Endothelial cell of umbilical vein (primary cell): ENCODE measurements around the gene LTO1. TPM values are rescaled to one million over a fixed set of nuclear protein-coding genes. Genes with fewer than 3 reads are reported as not detected.

Source experiments
- BruUV-seq: library from RNA; stranded (reverse); fragments of 400-500 nt; replicated peaks from 2 replicates; lab custom pipeline; 2021; lab: Mats Ljungman, UMichigan
- CTCF ChIA-PET: fragments of 300-600, 350-600 bp; sonication (Branson Sonifier 250); formaldehyde crosslinking; loops from one replicate; lab custom pipeline; 2021; ENCODE audit warnings: antibody characterized with exemption, inconsistent platforms; lab: Charles Lee
- POLR2A ChIA-PET: fragments of 300-600, 350-600 bp; sonication (Branson Sonifier 250); formaldehyde crosslinking; loops from one replicate; lab custom pipeline; 2021; ENCODE audit warnings: antibody characterized with exemption, inconsistent platforms; lab: Charles Lee
- DNase-seq: peaks from one replicate; pipeline ENCODE4 v3.0.0-alpha.2; 2011; ENCODE audit warnings: low read depth, low spot score
- FAIRE-seq: peaks from 2 replicates; lab custom pipeline; 2011; peaks lifted over from hg19 to GRCh38; lab: Jason Lieb, UNC
- H2AFZ ChIP-seq: 2 replicates; pipeline ENCODE4 v1.6.0; 2012; ENCODE audit warnings: low read depth, low read length, control low read depth, inconsistent platforms
- H3K27ac ChIP-seq: 2 replicates; pipeline ENCODE4 v1.5.1; 2011; ENCODE audit warnings: low read depth, mild to moderate bottlenecking, control low read depth, low read length, moderate library complexity; ENCODE audit not compliant: insufficient read depth
- H3K27me3 ChIP-seq, 2 experiments: 2 replicates each; pipeline versions ENCODE4 v1.6.0 to v1.6.1; 2011; ENCODE audit warnings: low read length in 2 of 2, mixed read lengths in 1 of 2; ENCODE audit not compliant: control insufficient read depth in 2 of 2, insufficient read depth in 2 of 2
- H3K36me3 ChIP-seq, 2 experiments: 2 replicates in 1 of 2; 3 replicates in 1 of 2; pipeline ENCODE4 v1.5.1; 2011; ENCODE audit warnings: low read length in 2 of 2, mild to moderate bottlenecking in 1 of 2, moderate library complexity in 1 of 2; ENCODE audit not compliant: control insufficient read depth in 2 of 2, insufficient read depth in 2 of 2; ENCODE audit errors: extremely low read depth in 1 of 2
- H3K4me1 ChIP-seq: 3 replicates; pipeline ENCODE4 v1.5.1; 2011; ENCODE audit warnings: mild to moderate bottlenecking, low read length; ENCODE audit not compliant: control insufficient read depth, insufficient read depth; ENCODE audit errors: extremely low read depth
- H3K4me2 ChIP-seq: 2 replicates; pipeline ENCODE4 v1.6.1; 2011; ENCODE audit warnings: low read length, control low read depth, mixed read lengths; ENCODE audit not compliant: insufficient read depth
- H3K4me3 ChIP-seq, 3 experiments: fragments of 200-600 bp in 1 of 3; sonication (generic), shearing (Covaris generic) in 1 of 3; replicated peaks in 1 of 3; 2 replicates each; pipeline ENCODE4 v1.5.1; 2011 to 2016; ENCODE audit warnings: control low read depth in 3 of 3, low read length in 3 of 3, mild to moderate bottlenecking in 2 of 3, inconsistent platforms in 1 of 3, low read depth in 1 of 3, moderate library complexity in 1 of 3; ENCODE audit not compliant: insufficient read depth in 1 of 3
- H3K79me2 ChIP-seq: 2 replicates; pipeline ENCODE4 v1.6.0; 2012; ENCODE audit warnings: low read length, inconsistent platforms; ENCODE audit not compliant: control insufficient read depth, insufficient read depth
- H3K9ac ChIP-seq: replicated peaks from 2 replicates; pipeline ENCODE3; 2011; ENCODE audit warnings: low read length, control low read depth; ENCODE audit not compliant: insufficient read depth; ENCODE audit errors: extremely low read depth
- H3K9me1 ChIP-seq: replicated peaks from 3 replicates; pipeline ENCODE4 v1.6.0; 2011; ENCODE audit warnings: mild to moderate bottlenecking, low read length; ENCODE audit not compliant: control insufficient read depth, insufficient read depth; ENCODE audit errors: extremely low read depth
- H3K9me3 ChIP-seq: replicated peaks from 2 replicates; pipeline ENCODE4 v1.5.1; 2012; ENCODE audit warnings: low read length, inconsistent platforms; ENCODE audit not compliant: control insufficient read depth, insufficient read depth
- H4K20me1 ChIP-seq: replicated peaks from 2 replicates; pipeline ENCODE3; 2011; ENCODE audit warnings: mild to moderate bottlenecking, low read length; ENCODE audit not compliant: control insufficient read depth, insufficient read depth; ENCODE audit errors: extremely low read depth
- EZH2 ChIP-seq: IDR thresholded peaks from 2 replicates; pipeline ENCODE4 v1.6.1; 2012; ENCODE audit warnings: borderline replicate concordance, low read depth, mild to moderate bottlenecking, moderate library complexity, low read length, inconsistent platforms; ENCODE audit not compliant: severe bottlenecking
- FOS ChIP-seq: IDR thresholded peaks from 2 replicates; pipeline ENCODE4 v1.6.1; 2011; ENCODE audit warnings: mild to moderate bottlenecking, low read length, moderate library complexity, borderline replicate concordance; ENCODE audit not compliant: insufficient read depth
- GATA2 ChIP-seq: IDR thresholded peaks from 2 replicates; pipeline ENCODE4 v1.7.0; 2011; ENCODE audit warnings: low read depth, mild to moderate bottlenecking, moderate library complexity, mixed read lengths, low read length; ENCODE audit not compliant: insufficient read length, insufficient read depth
- MYC ChIP-seq: IDR thresholded peaks from one replicate; pipeline ENCODE4 v1.6.1; 2011; ENCODE audit warnings: mild to moderate bottlenecking, low read depth, low read length
- POLR2AphosphoS5 ChIP-seq: IDR thresholded peaks from 2 replicates; pipeline ENCODE4 v1.6.1; 2012; ENCODE audit warnings: low read depth, mild to moderate bottlenecking, control low read depth, low read length, moderate library complexity; ENCODE audit not compliant: insufficient read depth
- dilution Hi-C: fragments of 300-500 bp; cut with MboI; formaldehyde crosslinking; loops from one replicate; pipeline ENCODE4 v1.15.0; 2019; ENCODE audit warnings: low sequenced_read_pairs; ENCODE audit not compliant: extremely low pct_ligation_motif_present
- intact Hi-C: fragments of 100-400 bp; cut with micrococcal nuclease; formaldehyde crosslinking; loops from one replicate; pipeline ENCODE4 v1.10.0; 2022
- polyA plus RNA-seq, 4 experiments: library from polyadenylated mRNA; depleted of rRNA in 3 of 4; stranded (reverse) in 3 of 4; unstranded in 1 of 4; fragments of >200 nt; gene quantifications; 2 replicates each; pipeline versions ENCODE4 v1.2.1 to v1.2.3, GENCODE V29; 2011 to 2012; ENCODE audit warnings: missing spikeins in 1 of 4
- total RNA-seq: library from RNA; stranded (reverse); gene quantifications from 2 replicates; pipeline ENCODE4 v1.2.3, GENCODE V29; 2021
- TF ChIP-seq, protein P1 (sequence below), 2 donors: IDR thresholded peaks; 1 replicate in 1 of 2; 2 replicates in 1 of 2; pipeline ENCODE4 v1.5.1; 2011; ENCODE audit warnings: low read length in 2 of 2, mild to moderate bottlenecking in 2 of 2, moderate library complexity in 2 of 2, control low read depth in 1 of 2, inconsistent platforms in 1 of 2, low read depth in 1 of 2; ENCODE audit not compliant: insufficient read depth in 1 of 2; ENCODE audit errors: extremely low read depth in 1 of 2
- TF ChIP-seq, protein P2 (sequence below): IDR thresholded peaks from 2 replicates; pipeline ENCODE4 v1.6.1; 2011; ENCODE audit not compliant: insufficient read depth, insufficient read length

The LTO1 gene
- total and polyA plus RNA-seq, 2 donors (not counting 3 experiments of a cell fraction or from before 2014, with no cell fraction given) = 26.8 to 30.9 TPM

DNA sequence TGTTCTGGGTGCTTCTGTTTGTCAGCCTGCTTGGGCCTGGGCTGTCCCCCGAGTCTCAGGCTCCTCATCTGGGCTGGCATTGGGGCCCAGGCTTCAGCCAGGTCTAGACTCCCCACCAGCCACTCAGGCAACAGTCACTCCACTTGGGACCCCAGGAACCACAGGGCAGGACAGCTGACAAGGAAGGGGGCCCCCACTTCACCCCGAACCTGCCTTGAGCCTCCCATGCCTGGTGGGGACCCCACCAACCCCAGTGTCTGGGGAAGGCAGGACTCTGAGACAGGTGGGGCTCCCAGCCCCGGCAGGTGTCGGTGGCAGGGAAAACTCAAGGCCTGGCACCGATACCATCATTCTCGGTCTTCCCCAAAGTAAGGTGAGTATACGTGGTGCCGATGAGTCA lies 11.7 kb upstream of the LTO1 start:
- DNase-seq = no peak
- Histone ChIP-seq H3K9ac (no peak overlapping the region), H4K20me1 (no peaks in the 10 kb centered on the region), H2AFZ (no peak overlapping the region), H3K4me2 (no peak overlapping the region), H3K9me1 (no peaks in the 10 kb centered on the region), H3K79me2 (no peaks in the 10 kb centered on the region), H3K4me3 (no peak overlapping the region), H3K9me3 (no peaks in the 10 kb centered on the region), H3K27ac (no peak overlapping the region), H3K36me3 (no peaks in the 10 kb centered on the region), H3K27me3 (peaks cover 0 to 1% of the 10 kb centered on the region in 2 experiments), H3K4me1 (no peaks in the 10 kb centered on the region)
- ChIA-PET CTCF (interaction anchor here (1.0 to 3.7 kb wide), 5 partner anchors 29 to 202 kb away, joined by 3 to 23 read pairs (median 4); no protein-coding TSS in a partner anchor), POLR2A (no interaction called here)
- intact Hi-C loops = loop anchor here (1.0 to 5.0 kb wide), 5 partner anchors 114 to 510 kb away; no protein-coding TSS in a partner anchor
- TF ChIP-seq, protein P1, sequence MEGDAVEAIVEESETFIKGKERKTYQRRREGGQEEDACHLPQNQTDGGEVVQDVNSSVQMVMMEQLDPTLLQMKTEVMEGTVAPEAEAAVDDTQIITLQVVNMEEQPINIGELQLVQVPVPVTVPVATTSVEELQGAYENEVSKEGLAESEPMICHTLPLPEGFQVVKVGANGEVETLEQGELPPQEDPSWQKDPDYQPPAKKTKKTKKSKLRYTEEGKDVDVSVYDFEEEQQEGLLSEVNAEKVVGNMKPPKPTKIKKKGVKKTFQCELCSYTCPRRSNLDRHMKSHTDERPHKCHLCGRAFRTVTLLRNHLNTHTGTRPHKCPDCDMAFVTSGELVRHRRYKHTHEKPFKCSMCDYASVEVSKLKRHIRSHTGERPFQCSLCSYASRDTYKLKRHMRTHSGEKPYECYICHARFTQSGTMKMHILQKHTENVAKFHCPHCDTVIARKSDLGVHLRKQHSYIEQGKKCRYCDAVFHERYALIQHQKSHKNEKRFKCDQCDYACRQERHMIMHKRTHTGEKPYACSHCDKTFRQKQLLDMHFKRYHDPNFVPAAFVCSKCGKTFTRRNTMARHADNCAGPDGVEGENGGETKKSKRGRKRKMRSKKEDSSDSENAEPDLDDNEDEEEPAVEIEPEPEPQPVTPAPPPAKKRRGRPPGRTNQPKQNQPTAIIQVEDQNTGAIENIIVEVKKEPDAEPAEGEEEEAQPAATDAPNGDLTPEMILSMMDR (IDR thresholded peaks at IDR 0.05; ENCODE audit: extremely low read depth in 1 of 2, insufficient read depth in 1 of 2, low read depth in 1 of 2, low read length in 2 of 2) = no peak
- no peak for TF ChIP-seq MYC
- no peak for FAIRE-seq
- no TSS peak for BruUV-seq
- dilution Hi-C loops = no loop called here

DNA sequence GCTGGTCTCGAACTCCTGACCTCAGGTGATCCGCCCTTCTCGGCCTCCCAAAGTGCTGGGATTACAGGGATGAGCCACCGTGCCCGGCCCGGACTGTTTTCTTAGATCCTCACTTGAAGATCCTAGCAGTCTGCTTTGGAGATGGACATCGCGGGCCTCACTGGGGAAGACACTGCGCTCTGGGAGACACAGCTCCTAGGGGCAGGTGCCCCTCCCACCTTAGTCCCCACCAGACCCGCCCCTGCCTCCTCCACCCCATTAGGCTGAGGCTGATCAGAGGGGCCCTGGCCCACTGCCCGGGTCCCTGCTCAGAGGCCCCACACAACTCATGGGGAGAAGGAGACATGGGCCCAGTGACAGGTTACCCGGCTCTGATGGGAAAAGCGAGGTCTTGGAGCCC lies 11.3 kb upstream of the LTO1 start:
- no peak overlapping the region for H3K4me2 ChIP-seq
- H2AFZ ChIP-seq = no peak overlapping the region
- dilution Hi-C loops (no loop called here), intact Hi-C loops (loop anchor here (1.0 to 5.0 kb wide), 5 partner anchors 115 to 511 kb away; no protein-coding TSS in a partner anchor)
- H3K9me3 ChIP-seq = no peaks in the 10 kb centered on the region
- H3K79me2 ChIP-seq = no peaks in the 10 kb centered on the region
- ChIA-PET POLR2A (no interaction called here), CTCF (interaction anchor here (0.7 to 3.7 kb wide), 6 partner anchors 29 to 256 kb away, joined by 3 to 23 read pairs (median 4); no protein-coding TSS in a partner anchor)
- no peaks in the 10 kb centered on the region for H3K27me3 ChIP-seq
- no peak overlapping the region for H3K4me3 ChIP-seq
- no peaks in the 10 kb centered on the region for H3K4me1 ChIP-seq
- no peak overlapping the region for H3K9ac ChIP-seq
- no peaks in the 10 kb centered on the region for H3K9me1 ChIP-seq
- DNase-seq (no peak), FAIRE-seq (no peak)
- BruUV-seq = no TSS peak
- no peaks in the 10 kb centered on the region for H4K20me1 ChIP-seq
- no peaks in the 10 kb centered on the region for H3K36me3 ChIP-seq
- TF ChIP-seq POLR2AphosphoS5 = no peak
- TF ChIP-seq FOS = no peak
- no peak for TF ChIP-seq GATA2
- TF ChIP-seq, protein P2, sequence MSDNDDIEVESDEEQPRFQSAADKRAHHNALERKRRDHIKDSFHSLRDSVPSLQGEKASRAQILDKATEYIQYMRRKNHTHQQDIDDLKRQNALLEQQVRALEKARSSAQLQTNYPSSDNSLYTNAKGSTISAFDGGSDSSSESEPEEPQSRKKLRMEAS = no peak
- TF ChIP-seq EZH2 = no peak
- no peak overlapping the region for H3K27ac ChIP-seq
